Peyer's patch (tissue), 4 donors: ENCODE measurements around the gene FOXO1.

Source experiments
- CTCF ChIP-seq, 6 experiments: fragments of 450-650 bp in 4 of 6; fragments of 200-600 bp in 2 of 6; sonication (generic) in 1 of 6; IDR thresholded peaks; one replicate each; pipeline ENCODE4 v1.5.1; 2017 to 2019; ENCODE audit warnings: antibody characterized with exemption in 6 of 6, mild to moderate bottlenecking in 3 of 6, moderate library complexity in 1 of 6
- POLR2A ChIP-seq, 2 donors: fragments of 450-650 bp; IDR thresholded peaks; one replicate each; pipeline ENCODE4 v1.5.1; 2017; ENCODE audit warnings: antibody characterized with exemption in 2 of 2, mild to moderate bottlenecking in 2 of 2, moderate library complexity in 2 of 2

DNA sequence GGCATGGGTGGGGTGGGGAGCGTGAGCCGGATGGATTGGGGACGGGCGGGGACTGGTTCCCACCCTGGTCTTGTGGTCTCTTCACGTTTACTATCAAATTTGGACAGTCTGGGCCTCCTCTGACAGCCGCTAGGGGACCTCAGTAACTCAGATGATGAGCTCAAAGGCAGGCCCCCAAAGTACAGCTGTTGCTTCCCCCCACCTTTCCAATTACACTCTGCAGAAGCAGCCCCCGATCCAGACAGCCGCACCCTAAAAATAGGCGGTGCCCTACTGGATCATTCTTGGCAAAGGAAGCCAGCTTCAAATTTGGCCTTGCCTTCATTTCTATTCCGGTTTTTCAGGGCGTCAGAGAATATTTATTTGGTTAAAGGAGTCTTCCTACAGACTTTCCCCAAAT, 1.9 kb upstream of the FOXO1 start:
- no peak for TF ChIP-seq POLR2A (IDR thresholded peaks at IDR 0.05)
- peak; percentile 22 to 51 (median 44) for TF ChIP-seq CTCF (IDR thresholded peaks at IDR 0.05)
